GM23248 (cell line): ENCODE results near the gene MARCHF5. TPM values are rescaled to one million over a fixed set of nuclear protein-coding genes. Genes with fewer than 3 reads are reported as not detected.

Experiments
- DNase-seq: peaks from one replicate; pipeline ENCODE4 v3.0.0-alpha.2; 2015
- H2AFZ ChIP-seq: fragments of 200-600 bp; sonication (generic); 2 replicates; pipeline ENCODE4 v1.6.1; 2016; ENCODE audit warnings: antibody characterized with exemption
- H3F3A ChIP-seq: fragments of 200-600 bp; sonication (generic); 2 replicates; pipeline ENCODE4 v1.6.1; 2016; ENCODE audit warnings: mild to moderate bottlenecking, antibody characterized with exemption, mixed run types; ENCODE audit not compliant: insufficient read depth
- H3K27ac ChIP-seq: fragments of 200-600 bp; sonication (generic); 2 replicates; pipeline ENCODE4 v1.5.1; 2016; ENCODE audit warnings: mild to moderate bottlenecking
- H3K27me3 ChIP-seq: fragments of 200-600 bp; sonication (generic); replicated peaks from 2 replicates; pipeline ENCODE4 v1.6.1; 2016; ENCODE audit warnings: mild to moderate bottlenecking; ENCODE audit not compliant: insufficient read depth
- H3K36me3 ChIP-seq: fragments of 200-600 bp; sonication (generic); 2 replicates; pipeline ENCODE4 v1.6.1; 2016; ENCODE audit warnings: low read depth, mild to moderate bottlenecking
- H3K4me1 ChIP-seq: fragments of 200-600 bp; sonication (generic); 2 replicates; pipeline ENCODE4 v1.6.1; 2016; ENCODE audit warnings: mild to moderate bottlenecking; ENCODE audit not compliant: insufficient read depth
- H3K4me2 ChIP-seq: fragments of 200-600 bp; sonication (generic); one replicate; pipeline ENCODE4 v1.6.1; 2016; ENCODE audit warnings: mild to moderate bottlenecking; ENCODE audit not compliant: unreplicated experiment
- H3K4me3 ChIP-seq: fragments of 200-600 bp; sonication (generic); 2 replicates; pipeline ENCODE4 v1.5.1; 2016; ENCODE audit warnings: mild to moderate bottlenecking
- H3K79me2 ChIP-seq: fragments of 200-600 bp; sonication (generic); 2 replicates; pipeline ENCODE4 v1.6.1; 2016; ENCODE audit warnings: mild to moderate bottlenecking; ENCODE audit not compliant: insufficient read depth
- H3K9ac ChIP-seq: fragments of 200-600 bp; sonication (generic); 2 replicates; pipeline ENCODE4 v1.6.1; 2016; ENCODE audit warnings: mild to moderate bottlenecking
- H3K9me2 ChIP-seq: fragments of 200-600 bp; sonication (generic); 2 replicates; pipeline ENCODE4 v1.6.1; 2016; ENCODE audit warnings: mixed run types, mild to moderate bottlenecking, moderate library complexity; ENCODE audit not compliant: insufficient read depth
- H3K9me3 ChIP-seq: fragments of 200-600 bp; sonication (generic); one replicate; pipeline ENCODE4 v1.6.1; 2017; ENCODE audit warnings: low read depth
- H4K20me1 ChIP-seq: fragments of 200-600 bp; sonication (generic); 2 replicates; pipeline ENCODE4 v1.6.0; 2016; ENCODE audit not compliant: insufficient read depth
- EZH2 ChIP-seq: fragments of 200-600 bp; sonication (generic); IDR thresholded peaks from 2 replicates; pipeline ENCODE4 v1.6.1; 2018; ENCODE audit warnings: antibody characterized with exemption, mild to moderate bottlenecking; ENCODE audit not compliant: insufficient read depth, poor library complexity, severe bottlenecking
- EZH2phosphoT487 ChIP-seq: fragments of 200-600 bp; sonication (generic); IDR thresholded peaks from 2 replicates; pipeline ENCODE4 v1.6.1; 2018; ENCODE audit warnings: antibody characterized with exemption, moderate library complexity, mild to moderate bottlenecking, low read depth; ENCODE audit not compliant: insufficient read depth
- WGBS, 2 experiments: methylation state at CpG; one replicate each; pipeline ENCODE4 v1.1.6; 2015 to 2017; ENCODE audit warnings: low lambda C conversion rate in 2 of 2, low coverage in 1 of 2; ENCODE audit errors: missing lambda C conversion rate in 2 of 2; 5-methylcytosine and 5-hydroxymethylcytosine counted together
- in situ Hi-C: fragments of 300-500 bp; cut with MboI; formaldehyde crosslinking; loops from 2 replicates; pipeline ENCODE4 v1.15.0; 2020
- polyA plus RNA-seq: library from polyadenylated mRNA; unstranded; fragments of >200 nt; fragmentation: Nextera tagmentation; extraction: Ambion mirVana; gene quantifications from 2 replicates; pipeline ENCODE4 v1.2.1, GENCODE V29; 2016
- total RNA-seq: library from RNA; depleted of rRNA; stranded (reverse); fragments of >200 nt; shearing (Covaris generic); gene quantifications from 2 replicates; pipeline ENCODE4 v1.2.3, GENCODE V29; 2014

Gene MARCHF5
- total and polyA plus RNA-seq, 2 experiments from 2014 or later = 14.2 to 41.4 TPM

DNA sequence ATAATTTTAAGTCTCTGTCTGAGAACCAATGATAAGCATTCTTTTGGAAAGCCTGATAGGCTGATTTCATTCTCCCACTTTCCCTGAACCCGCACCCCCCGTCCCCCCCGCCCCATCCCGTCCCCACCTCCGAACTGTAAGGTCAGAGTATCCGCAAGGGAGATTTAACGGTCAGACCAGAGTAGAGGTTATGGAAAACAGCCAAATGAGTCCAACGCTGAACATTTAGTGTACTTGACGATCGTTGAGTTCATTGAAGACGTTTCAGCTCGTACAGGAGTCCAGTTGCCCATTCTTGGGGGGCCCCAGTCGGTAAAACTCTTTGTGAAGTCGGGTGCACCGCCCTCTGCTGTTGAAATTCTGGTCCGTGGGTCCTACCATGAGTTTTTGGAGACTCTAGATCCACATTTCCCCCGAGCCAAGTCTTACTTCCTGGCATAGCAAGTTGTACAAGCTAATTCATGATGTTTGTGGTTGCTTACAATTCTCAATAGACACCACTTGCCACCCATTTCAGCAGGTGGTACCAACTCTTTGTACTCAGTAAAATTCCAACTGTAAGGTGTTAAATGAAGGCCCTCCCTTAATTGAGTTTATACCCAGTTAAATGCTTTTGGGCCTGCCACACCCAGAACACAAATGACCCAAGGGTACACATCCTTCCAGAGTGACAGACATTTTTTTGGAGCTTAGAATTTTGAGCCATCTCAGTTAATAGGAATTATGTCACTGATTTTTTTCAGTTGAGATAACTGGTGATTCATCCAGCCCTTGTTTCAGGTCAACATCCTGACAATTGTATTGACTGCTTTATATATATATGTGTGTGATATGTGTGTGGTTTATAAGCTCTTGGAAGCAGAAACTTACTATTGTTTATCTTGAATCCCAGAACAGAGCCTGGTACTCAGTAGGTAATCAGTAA is 1.2 kb downstream of the MARCHF5 start:
- Histone ChIP-seq H4K20me1 (peaks cover 5% of the 10 kb centered on the region; the same call in 1 of the 2 replicates), H3K27me3 (no peaks in the 10 kb centered on the region), H3K4me2 (peak overlapping the region; percentile 83), H3K4me1 (peaks cover 14% of the 10 kb centered on the region; the same call in 1 of the 2 replicates), H3K79me2 (peaks cover 79% of the 10 kb centered on the region), H3K27ac (peak overlapping the region; percentile 69; the same call in 1 of the 2 replicates), H3K9me2 (no peaks in the 10 kb centered on the region), H3K9ac (peak overlapping the region; percentile 95), H3F3A (peaks cover 17% of the 10 kb centered on the region; the same call in 1 of the 2 replicates), H3K4me3 (peak overlapping the region; percentile 95), H3K9me3 (no peaks in the 10 kb centered on the region), H3K36me3 (no peaks in the 10 kb centered on the region), H2AFZ (peak overlapping the region; percentile 99; the same call in 1 of the 2 replicates)
- no peak for TF ChIP-seq EZH2
- no peak for TF ChIP-seq EZH2phosphoT487
- in situ Hi-C loops = no loop called here
- DNase-seq = peak; percentile 74
- 2% methylated on average over 15 to 17 of the region's 17 CpGs for WGBS, 2 experiments

DNA sequence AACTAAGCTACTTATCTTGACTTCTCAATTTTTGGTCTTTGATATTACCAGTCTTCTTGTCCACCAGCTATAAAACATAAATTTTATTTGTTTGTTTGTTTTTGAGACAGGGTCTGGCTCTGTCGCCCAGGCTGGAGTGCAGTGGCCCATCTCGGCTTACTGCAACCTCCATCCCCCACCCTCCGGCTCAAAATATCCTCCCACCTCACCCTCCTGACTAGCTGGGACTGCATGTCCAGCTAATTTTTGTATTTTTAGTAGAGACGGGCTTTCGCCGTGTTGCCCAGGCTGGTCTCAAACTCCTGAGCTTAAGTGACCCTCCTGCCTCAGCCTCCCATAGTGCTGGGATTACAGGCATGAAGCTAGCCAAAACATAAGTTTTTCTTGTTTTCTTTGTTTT is 7.5 kb downstream of the MARCHF5 start:
- no peak overlapping the region for H3K4me3 ChIP-seq
- no peak overlapping the region for H3K27ac ChIP-seq
- no peak overlapping the region for H2AFZ ChIP-seq
- H3K9me2 ChIP-seq = no peaks in the 10 kb centered on the region
- 95 to 98% methylated on average over 6 of the region's 6 CpGs for WGBS, 2 experiments
- no peaks in the 10 kb centered on the region; the same call in 1 of the 2 replicates for H3F3A ChIP-seq
- H3K9me3 ChIP-seq = no peaks in the 10 kb centered on the region
- in situ Hi-C loops = no loop called here
- H3K9ac ChIP-seq = no peak overlapping the region
- H3K27me3 ChIP-seq = no peaks in the 10 kb centered on the region
- peaks cover 34% of the 10 kb centered on the region for H4K20me1 ChIP-seq
- DNase-seq = no peak
- peaks cover 6% of the 10 kb centered on the region; the same call in 1 of the 2 replicates for H3K36me3 ChIP-seq
- peaks cover 6% of the 10 kb centered on the region; the same call in 1 of the 2 replicates for H3K4me1 ChIP-seq
- no peak overlapping the region for H3K4me2 ChIP-seq
- TF ChIP-seq EZH2phosphoT487 (no peak), EZH2 (no peak)
- peaks cover 99% of the 10 kb centered on the region for H3K79me2 ChIP-seq

DNA sequence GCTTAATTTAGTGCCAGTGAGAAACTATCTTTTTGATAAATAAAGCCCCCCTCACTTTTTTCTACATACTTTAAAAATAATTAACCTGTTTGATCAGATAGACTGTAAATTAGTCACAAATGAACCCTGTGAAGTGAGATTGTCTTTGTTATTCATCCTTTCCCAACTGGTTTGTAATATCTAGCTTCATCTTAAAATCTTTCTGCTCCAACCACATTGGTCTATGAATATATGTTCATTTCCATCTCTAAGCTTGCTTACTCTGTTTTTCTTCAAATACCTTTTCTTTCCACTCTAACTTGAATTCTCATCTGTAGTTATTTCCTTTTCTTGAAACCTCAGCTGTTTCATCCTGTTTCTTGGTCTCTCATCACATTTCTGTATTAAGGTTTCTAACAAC is 12.1 kb downstream of the MARCHF5 start:
- Histone ChIP-seq H3F3A (no peaks in the 10 kb centered on the region), H3K4me2 (no peak overlapping the region), H3K9ac (no peak overlapping the region), H3K36me3 (peaks cover 6% of the 10 kb centered on the region; the same call in 1 of the 2 replicates), H3K79me2 (peaks cover 100% of the 10 kb centered on the region), H4K20me1 (peaks cover 36% of the 10 kb centered on the region; the same call in 1 of the 2 replicates), H3K27me3 (no peaks in the 10 kb centered on the region), H3K27ac (no peak overlapping the region), H2AFZ (no peak overlapping the region), H3K4me1 (no peaks in the 10 kb centered on the region), H3K9me2 (no peaks in the 10 kb centered on the region), H3K4me3 (no peak overlapping the region), H3K9me3 (no peaks in the 10 kb centered on the region)
- no peak for DNase-seq
- in situ Hi-C loops = no loop called here
- TF ChIP-seq EZH2 = no peak
- no peak for TF ChIP-seq EZH2phosphoT487

DNA sequence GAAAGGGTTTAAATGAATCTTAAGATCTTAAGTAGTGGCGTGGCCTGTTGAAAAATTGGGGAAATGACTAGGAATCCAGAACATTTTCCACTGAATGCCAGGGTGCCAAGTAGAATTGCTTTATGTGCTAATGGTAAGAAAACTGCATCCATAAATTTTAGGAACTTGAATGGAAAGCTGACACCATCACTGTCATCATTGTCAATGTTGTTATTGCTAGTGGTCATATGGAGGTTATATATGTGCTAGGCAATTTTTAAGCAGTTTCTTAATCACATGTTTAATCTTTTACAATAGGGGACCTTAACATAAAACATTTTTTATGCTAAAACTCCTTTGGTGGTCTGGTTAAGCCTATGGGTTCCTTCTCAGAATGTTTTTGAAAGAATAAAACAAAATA is 13.1 kb downstream of the MARCHF5 start:
- no peak for DNase-seq
- in situ Hi-C loops = no loop called here
- Histone ChIP-seq H3K27me3 (no peaks in the 10 kb centered on the region), H3K4me2 (no peak overlapping the region), H3K36me3 (peaks cover 6% of the 10 kb centered on the region; the same call in 1 of the 2 replicates), H3K9ac (no peak overlapping the region), H3F3A (no peaks in the 10 kb centered on the region), H3K27ac (no peak overlapping the region), H3K4me1 (no peaks in the 10 kb centered on the region), H3K79me2 (peaks cover 100% of the 10 kb centered on the region), H4K20me1 (peaks cover 33% of the 10 kb centered on the region; the same call in 1 of the 2 replicates), H3K4me3 (no peak overlapping the region), H3K9me3 (no peaks in the 10 kb centered on the region), H3K9me2 (no peaks in the 10 kb centered on the region), H2AFZ (no peak overlapping the region)
- 78 to 91% methylated on average over 1 of the region's 1 CpG for WGBS, 2 experiments
- TF ChIP-seq EZH2phosphoT487 (no peak), EZH2 (no peak)
